ENCODE measurements around the gene HIF1A. TPM values are rescaled to one million over a fixed set of nuclear protein-coding genes. Genes with fewer than 3 reads are reported as not detected.
"Not testable (repeated sequence)": the region's sequence is repeated elsewhere in the genome, so short reads cannot be mapped to it uniquely, and the experiment has no call there.

The HIF1A gene
- total RNA-seq (2014; rRNA removed; shearing (Covaris generic)) = 168 and 242 TPM in 2 replicates

DNA sequence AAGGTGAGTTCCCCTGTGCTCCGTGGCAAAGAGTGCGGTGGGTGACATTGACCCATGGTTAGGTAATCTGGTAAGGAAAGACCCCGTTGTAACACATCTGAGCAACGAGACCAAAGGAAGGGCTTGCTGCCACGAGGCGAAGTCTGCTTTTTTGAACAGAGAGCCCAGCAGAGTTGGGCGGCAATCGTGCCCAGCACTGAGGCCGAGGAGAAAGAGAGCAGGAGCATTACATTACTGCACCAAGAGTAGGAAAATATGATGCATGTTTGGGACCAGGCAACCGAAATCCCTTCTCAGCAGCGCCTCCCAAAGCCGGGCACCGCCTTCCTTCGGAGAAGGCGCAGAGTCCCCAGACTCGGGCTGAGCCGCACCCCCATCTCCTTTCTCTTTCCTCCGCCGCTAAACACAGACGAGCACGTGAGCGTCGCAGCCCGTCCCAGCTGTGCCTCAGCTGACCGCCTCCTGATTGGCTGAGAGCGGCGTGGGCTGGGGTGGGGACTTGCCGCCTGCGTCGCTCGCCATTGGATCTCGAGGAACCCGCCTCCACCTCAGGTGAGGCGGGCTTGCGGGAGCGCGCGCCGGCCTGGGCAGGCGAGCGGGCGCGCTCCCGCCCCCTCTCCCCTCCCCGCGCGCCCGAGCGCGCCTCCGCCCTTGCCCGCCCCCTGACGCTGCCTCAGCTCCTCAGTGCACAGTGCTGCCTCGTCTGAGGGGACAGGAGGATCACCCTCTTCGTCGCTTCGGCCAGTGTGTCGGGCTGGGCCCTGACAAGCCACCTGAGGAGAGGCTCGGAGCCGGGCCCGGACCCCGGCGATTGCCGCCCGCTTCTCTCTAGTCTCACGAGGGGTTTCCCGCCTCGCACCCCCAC, at the start of gene HIF1A:
TSS of gene HIF1A (plus strand) at position 684 of the 865 bp plus-strand sequence. CDS start 292 bp downstream, outside the sequence.
- DNase-seq (ENCODE audit: low spot score) = peak; percentile 99

DNA sequence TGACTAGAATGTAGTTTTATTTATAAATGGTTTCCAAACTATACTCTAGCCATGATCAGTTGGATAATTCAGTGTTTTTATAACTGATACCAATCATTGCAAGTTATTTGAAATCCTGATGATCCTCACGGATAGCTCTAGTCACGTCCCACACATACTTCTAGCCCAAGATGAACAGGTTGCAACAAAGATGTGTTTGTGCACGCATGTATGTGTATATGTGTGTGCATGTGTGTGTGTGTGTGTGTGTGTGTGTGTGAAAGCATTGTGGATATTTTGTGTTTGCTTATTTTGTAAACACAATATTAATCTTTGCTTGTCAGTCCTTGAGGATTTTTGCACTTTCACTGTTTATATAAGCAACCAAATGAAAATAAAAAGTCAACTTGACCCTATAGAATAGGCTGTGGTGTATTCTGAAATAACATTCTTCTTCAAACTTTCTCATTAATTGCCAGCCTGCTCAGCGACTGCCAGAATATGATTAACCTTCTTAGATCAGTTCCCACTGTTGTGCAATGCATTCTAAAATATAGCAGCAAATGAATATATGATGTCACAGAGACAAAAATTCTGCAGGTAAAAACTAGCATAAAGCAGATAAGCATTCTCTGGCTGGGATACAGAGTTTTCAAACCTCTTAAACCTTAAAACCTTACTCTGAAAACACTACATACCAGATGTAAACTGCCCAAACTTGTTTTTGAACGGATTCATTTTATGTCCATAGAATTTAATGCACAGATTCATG, 48.8 kb upstream of the HIF1A start:
- no peak for DNase-seq (ENCODE audit: low spot score)

DNA sequence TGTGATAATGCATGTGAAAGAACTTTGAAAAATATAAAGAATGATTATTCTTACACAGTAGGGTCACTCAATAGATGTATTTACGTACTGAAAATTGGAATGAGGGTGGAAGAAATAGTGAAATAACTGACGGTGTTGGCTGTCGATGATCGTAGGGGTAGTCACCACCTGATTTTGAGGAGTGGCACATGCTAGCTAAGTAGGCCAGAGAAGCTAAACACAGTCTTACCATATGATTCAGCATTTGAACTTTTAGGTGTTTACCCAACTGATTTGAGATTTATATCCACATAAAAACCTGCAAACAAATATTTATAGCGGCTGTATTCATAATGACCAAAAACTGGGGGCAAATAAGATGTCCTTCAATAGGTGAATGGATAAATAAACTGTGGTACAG, 47.6 kb upstream of the HIF1A start:
- DNase-seq (ENCODE audit: low spot score) = no peak

DNA sequence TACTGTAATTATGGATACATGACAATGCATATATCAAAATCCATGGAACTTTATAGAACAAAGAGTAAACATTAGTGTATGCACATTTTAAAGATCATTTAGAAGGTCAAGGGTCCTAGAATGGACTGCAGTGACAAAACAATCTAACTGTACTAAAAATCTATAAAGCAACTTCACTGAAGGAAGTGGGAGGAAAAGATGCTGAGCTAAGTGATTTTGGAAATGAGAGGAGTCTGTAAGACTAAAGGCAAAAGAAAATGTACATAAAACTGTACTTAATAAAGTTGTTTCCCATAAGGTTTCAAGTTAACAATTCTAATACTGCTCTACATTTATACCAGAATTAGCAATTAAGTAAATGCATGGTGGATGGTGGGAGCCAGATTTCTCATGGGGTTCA, 46.9 kb upstream of the HIF1A start:
- DNase-seq (ENCODE audit: low spot score) = no peak

DNA sequence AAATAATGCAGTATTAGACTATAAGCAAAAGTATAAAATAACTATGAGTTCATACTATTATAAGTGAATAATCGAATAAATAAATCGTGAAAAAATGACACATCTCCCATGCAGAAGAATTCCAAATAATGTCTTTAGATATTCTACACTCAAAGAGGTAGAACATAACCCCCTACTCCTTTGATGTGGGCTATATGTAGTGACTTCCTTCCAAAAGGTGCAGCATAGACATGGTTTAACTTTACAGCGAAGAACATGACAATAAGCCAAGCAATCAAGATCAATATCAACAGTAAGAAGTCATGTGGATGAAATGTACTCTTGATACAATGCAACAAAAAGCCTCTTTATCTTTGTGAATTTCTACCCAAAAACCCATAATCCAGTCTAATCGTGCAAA, 46.0 kb upstream of the HIF1A start:
- no peak for DNase-seq (ENCODE audit: low spot score)

DNA sequence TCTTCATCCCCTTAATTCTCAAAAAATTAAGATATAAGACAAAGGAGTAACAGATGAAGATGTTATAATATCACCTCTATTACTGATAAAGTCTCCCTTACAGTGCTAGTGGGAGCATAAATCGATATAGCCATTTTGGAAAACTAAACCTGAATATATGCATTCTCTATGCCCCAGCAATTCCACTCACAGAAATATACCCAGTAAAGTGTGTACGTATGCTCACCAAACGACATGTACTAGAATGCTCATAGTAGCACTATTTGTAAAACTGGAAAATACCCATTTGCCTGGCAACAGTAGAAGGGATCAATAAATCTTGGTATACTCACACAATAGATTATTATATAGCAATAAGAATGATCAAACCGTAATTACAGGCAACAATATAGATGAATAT, 44.0 kb upstream of the HIF1A start:
- DNase-seq (ENCODE audit: low spot score) = no peak

DNA sequence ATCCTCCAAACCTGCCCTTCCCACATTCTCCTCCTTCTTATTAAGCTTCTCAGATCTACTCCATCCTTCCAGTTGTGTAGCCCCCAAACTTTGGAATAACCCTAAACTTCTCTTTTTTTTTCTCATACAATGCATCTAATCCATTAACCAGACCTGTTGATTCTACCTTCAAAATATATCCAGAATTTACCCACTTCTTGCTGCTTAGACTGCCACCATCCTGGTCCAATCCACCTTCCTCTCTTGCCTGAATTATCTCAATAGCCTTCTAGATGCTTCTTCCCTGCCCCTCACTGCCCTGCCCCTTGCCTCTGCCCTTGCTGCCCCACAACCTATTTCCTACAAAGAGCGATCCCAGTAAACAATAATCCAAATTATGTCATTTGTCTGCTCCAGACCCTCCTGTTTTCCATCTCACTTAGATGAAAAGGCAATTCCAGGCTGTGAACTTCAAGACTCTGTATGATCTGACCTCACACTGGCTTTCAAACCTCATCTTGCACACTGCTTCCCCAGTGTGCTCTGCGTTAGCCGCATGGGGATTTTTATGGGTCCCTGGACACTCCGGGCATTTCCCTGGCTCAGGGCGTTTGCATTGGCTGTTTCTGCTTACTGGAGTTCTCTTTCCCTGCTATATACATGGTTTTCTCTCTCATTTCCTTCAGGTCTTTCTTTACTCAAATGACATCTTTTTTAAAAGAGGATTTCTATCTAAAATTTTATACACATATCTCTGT, 42.6 kb upstream of the HIF1A start:
- DNase-seq (ENCODE audit: low spot score) = no peak

DNA sequence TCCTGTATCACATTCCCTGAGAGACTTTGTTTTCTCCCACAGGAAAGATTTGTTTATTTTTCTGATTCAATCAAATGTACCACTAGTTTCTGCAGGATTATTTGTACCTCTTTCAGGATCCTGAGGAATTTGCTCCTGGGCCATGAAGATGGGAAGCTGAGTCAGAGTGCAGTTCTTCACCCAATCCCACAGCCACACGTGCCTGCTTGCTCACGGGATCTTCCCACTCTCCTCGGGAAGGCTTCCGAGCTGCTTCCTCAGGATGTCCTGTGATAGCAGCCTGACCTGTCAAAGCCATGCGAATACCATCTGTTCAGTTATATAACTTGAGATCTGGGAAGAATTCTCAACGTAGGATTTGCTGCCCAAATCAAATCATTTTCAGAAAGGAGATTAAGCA, 41.8 kb upstream of the HIF1A start:
- peak; percentile 35 for DNase-seq (ENCODE audit: low spot score)

DNA sequence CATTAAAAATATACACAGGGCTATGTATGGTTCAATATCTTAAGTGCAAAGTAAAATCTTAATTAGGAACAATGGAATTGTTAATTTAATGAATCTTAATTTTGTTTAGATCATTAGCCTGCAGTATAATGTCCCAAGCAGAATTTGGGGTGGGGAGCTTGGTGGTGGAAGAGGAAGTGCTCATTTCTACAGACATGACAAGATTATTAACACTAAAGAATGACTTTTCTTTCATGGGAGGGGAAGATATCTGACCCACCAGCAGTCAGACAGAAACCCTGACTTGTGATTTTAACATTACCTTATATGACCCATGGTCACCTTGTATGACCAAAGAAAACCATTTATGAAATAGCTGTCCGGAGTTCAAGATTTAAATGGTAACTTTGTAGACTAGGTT, 41.3 kb upstream of the HIF1A start:
- DNase-seq (ENCODE audit: low spot score) = no peak

DNA sequence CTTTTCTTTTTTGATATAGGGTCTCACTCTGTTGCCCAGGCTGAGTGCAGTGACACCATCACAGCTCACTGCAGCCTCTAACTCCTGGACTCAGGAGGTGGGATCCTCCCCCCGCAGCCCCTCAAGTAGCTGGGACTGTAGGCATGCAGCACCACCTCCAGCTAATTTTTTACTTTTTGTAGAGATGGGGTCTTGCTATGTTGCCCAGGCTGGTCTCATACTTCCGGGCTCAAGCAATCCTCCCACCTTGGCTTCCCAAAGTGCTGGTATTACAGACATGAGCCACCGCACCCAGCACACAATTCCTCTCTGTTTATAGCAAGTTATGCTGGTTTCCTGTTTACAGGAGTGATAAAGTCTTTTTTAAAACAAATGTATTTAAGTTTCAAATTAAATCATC, 39.5 kb upstream of the HIF1A start:
- DNase-seq (ENCODE audit: low spot score) = no peak

DNA sequence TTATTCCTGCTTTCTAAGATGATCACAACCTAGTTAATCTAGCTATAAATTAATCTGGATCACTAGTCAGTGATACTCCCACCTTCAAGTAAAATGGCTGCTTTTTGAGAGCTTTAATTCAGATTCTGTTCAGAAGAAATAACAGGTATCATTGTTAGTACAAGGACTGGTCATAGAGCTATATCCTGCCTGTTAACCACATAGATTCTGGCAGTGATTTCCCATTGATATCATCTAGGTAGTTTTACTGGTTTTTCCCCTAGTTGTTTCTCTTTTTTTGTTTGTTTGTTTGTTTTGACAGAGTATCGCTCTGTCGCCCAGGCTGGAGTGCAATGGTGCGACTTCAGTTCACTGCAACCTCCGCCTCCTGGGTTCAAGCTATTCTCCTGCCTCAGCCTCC, 39.0 kb upstream of the HIF1A start:
- DNase-seq (ENCODE audit: low spot score) = no peak

DNA sequence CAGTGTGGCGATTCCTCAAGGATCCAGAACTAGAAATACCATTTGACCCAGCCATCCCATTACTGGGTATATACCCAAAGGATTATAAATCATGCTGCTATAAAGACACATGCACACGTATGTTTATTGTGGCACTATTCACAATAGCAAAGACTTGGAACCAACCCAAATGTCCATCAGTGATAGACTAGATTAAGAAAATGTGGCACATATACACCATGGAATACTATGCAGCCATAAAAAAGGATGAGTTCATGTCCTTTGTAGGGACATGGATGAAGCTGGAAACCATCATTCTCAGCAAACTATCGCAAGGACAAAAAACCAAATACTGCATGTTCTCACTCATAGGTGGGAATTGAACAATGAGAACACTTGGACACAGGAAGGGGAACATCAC, 37.2 kb upstream of the HIF1A start:
- not testable (repeated sequence) for DNase-seq (ENCODE audit: low spot score)

DNA sequence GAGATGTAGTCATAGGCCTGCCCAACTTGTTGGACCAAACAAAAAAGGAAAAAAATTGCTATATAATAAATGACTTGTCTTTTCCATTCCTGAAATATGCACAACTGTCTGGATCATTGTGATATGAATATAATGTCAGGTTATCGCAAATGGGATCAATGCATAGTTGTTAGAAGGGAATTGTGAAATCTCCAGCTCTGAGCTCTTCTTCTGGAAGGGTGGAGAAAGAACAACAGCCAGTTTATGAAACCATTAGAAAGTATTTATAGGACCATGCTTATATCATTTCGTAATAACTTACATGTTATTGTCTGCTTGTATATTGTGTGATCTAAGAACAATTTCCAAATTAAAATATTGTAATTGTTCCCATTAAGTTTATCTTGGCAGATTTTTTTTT, 35.7 kb upstream of the HIF1A start:
- DNase-seq (ENCODE audit: low spot score) = no peak

DNA sequence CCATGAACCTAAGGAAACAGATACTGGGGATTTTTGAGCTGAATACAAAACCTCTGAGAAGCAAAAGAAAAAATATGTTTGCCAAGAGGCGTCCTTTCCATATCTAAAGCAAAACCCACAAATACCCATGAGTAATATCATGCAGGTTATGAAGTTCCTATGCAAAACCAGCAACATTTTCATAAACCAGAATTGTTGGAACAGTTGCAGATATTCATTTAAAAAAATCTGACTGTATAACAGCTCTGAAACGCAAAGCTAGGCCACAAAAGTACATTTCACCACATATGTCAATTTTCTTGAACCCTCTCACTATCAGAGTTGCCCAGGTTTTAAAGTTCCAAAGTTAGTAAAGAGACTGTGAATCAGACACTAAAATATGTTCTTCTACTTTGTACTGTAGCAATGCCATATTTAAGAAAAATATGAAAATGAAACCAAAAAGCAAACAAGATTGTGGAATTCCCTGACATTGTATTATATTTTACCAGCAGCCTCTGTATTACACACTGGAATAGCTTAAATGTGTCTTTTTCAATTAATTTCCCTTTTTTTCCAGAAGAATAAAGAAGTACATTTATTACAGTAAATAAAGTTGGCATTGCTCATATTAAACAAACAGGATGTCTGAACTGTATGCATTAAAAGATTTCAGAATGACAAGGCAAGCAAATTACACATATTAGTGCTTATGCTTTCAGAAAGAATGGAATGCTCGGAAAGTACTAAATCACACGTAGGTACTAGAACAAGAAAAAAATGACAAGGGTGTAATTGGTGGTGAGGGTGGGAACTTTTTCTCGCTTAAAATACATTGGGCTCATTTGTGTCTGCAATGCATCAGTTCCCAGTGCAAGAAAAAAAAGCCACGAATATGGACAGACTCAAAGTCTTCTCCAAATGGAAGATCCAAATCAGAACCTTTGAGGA, 33.6 kb upstream of the HIF1A start:
- DNase-seq (ENCODE audit: low spot score) = no peak

DNA sequence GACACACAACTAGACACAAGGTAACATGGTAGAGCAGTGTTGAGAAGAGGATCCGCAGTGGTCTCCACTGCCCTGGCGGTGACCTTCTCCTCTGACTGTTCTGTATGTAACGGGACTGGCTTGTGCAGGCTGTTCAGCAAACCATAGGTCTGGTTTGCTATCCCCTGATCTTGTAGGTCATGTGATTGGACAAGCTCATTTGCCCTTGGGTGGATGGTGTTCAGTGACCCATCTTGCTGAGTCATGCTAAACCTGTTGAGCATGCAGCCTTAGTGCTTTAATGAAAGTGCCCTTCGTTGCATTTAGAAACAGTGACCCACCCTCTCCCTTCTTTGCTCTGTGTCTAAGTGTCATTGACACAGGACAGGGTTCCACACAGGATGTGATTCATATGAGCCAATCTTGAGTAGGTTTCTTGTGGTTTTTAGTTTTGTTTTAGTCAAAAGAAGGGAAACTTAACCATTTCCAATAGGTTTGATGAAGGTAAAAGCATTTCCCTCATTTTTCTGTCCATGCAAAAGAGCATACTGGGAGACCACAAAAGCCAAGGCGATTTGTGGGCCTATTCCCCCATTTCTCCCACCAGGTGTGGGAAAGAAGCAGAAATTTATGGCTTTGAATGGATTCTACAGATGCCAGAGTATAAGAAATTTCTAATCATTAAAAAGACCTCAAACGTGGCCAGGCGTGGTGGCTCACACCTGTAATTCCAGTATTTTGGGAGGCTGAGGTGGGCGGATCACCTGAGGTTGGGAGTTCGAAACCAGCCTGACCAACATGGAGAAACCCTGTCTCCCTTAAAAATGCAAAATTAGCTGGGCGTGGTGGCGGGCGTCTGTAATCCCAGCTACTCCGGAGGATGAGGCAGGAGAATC, 32.6 kb upstream of the HIF1A start:
- peak; percentile 93 for DNase-seq (ENCODE audit: low spot score)

DNA sequence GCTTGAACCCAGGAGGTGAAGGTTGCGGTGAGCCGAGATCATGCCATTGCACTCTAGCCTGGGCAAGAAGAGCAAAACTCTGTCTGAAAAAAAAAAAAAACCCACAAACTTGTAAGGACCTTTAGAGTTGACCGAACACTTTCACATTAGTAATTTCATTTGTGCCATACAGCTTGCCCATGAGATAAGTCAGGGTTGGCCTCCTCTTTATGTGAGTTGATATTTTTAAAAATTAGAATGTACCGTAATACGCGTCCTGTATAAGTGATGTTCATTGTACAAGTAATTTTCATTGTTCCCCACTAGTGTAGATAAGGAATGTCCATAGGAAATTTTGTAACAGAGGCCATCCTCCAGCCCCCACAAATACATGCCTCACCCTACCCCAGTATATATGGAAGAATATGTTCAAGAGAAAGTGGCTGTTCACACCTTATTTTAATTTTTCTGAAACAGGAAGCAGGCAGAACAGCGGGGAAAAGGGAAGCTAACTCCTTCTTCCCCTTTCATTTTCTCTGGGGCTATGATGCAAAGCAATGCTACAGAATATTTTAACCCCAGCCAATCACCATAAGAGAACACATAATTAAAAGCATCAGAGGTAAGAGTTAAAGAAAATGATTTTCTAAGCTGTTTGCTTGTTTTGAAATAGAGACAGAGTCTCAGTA, 31.9 kb upstream of the HIF1A start:
- DNase-seq (ENCODE audit: low spot score) = no peak

DNA sequence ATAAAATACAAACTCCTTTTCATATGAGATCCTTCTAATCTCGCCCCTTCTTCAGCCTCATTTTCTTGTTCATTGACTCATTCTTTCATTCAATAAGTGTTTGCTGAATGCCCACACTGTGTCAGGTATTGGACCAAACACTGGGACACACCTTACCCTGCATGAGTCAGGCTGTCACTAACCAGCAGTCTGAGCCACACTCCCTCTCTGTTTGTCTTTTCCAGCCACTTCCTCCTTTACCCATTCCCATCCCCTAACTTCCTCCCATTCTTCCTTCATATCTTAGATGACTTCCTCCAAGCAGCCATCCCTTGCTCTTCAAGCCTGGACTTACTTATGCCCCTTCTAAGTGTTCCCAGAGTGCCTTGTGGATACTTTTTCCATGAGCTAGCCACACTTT, 27.0 kb upstream of the HIF1A start:
- no peak for DNase-seq (ENCODE audit: low spot score)

DNA sequence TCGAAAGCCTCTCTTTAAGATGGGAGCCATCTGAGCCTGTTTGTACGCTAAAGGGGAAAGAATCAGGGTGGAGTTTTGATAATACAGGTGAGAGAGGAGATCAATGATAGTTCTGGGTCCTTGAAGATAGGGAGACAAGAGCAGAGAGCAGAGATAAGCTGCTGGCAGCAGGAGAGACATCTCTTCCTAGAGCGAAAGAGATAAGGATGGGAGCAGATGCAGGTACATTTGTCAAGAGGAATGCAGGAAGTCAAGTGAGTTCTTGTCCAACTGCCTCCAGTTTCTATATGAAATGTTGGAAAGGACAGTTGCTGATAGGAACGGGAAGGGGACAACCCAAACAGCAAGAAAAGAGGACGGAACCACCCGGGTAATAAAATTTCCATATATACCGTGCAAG, 24.7 kb upstream of the HIF1A start:
- DNase-seq (ENCODE audit: low spot score) = no peak

DNA sequence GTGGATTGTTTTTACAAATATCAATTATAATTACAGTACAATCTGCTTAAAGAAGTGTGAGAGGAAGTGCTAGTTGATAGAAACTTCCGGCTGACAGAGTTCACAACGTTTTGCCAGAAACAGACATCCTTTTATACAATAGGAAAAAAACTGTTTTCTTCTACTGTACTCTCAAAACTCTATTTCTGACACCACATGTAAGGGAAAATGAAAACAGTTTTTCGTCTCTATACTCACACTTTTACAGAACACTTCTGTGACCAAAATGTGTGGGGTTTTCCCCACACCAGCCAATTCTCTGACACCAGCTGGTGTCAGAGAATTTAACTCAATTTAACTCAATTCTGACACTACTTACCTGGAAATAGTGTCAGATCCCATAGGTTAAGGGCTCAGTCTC, 24.2 kb upstream of the HIF1A start:
- DNase-seq (ENCODE audit: low spot score) = no peak

DNA sequence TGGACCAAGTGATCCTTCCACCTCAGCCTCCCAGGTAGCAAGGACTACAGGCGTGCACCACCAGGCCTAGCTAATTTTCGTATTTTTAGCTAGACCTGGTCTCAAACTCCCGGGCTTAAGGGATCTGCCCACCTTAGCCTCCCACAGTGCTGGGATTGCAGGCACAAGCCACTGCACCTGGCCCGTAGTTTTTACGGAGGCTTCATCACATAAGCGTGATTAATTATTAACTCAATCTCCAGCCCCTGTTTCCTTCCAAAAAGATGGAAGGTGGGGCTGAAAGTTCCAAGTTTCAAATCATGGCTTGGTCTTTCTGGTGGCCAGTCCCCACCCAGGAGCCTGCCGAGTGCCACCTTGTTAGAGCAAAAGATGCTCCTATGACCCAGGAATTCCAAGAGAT, 22.5 kb upstream of the HIF1A start:
- DNase-seq (ENCODE audit: low spot score) = no peak
